HCT116 (cell line): ENCODE results near the gene HSD17B12. TPM values are rescaled to one million over a fixed set of nuclear protein-coding genes. Genes with fewer than 3 reads are reported as not detected.

Experiments used
- ATAC-seq: fragments of 200-7000 bp; cut with Tn5 transposase; 2 replicates; pipeline ENCODE4 v1.9.1; 2020; ENCODE audit warnings: mild to moderate bottlenecking, moderate library complexity
- BruUV-seq: library from RNA; stranded (reverse); fragments of 400-500 nt; replicated peaks from 2 replicates; lab custom pipeline; 2021; lab: Mats Ljungman, UMichigan
- CTCF ChIA-PET: fragments of 300-600 bp; sonication (Branson Sonifier 250); formaldehyde crosslinking; loops from one replicate; lab custom pipeline; 2021; ENCODE audit warnings: antibody characterized with exemption; lab: Charles Lee
- POLR2A ChIA-PET: fragments of 300-600, 350-600 bp; sonication (Branson Sonifier 250); formaldehyde crosslinking; loops from one replicate; lab custom pipeline; 2021; ENCODE audit warnings: antibody characterized with exemption; lab: Charles Lee
- RAD21 ChIA-PET, 2 experiments: fragments of 300-600 bp; sonication (Branson Sonifier 250); formaldehyde crosslinking; loops; one replicate each; lab custom pipeline; 2023; ENCODE audit warnings: low total read pairs in 2 of 2; ENCODE audit not compliant: uncharacterized antibody in 2 of 2, unreplicated experiment in 2 of 2, low non-redundant PET in 1 of 2; lab: Charles Lee
- DNase-seq: peaks from one replicate; pipeline ENCODE4 v3.0.0-alpha.2; 2010; ENCODE audit warnings: low read depth, low spot score
- H2AFZ ChIP-seq: fragments of 200-600 bp; shearing (Covaris generic), sonication (generic); 2 replicates; pipeline ENCODE4 v1.6.1; 2017; ENCODE audit warnings: low read depth, mixed run types, mixed read lengths, antibody characterized with exemption, low read length; ENCODE audit not compliant: poor library complexity, severe bottlenecking
- H3K27ac ChIP-seq: 2 replicates; pipeline ENCODE4 v1.5.1; 2012; ENCODE audit warnings: low read depth, low read length
- H3K27me3 ChIP-seq: fragments of 200-600 bp; sonication (generic); 2 replicates; pipeline ENCODE4 v1.6.1; 2016; ENCODE audit warnings: mixed run types, low read length, mixed read lengths; ENCODE audit not compliant: insufficient read depth
- H3K36me3 ChIP-seq, 2 experiments: fragments of 200-500 bp in 1 of 2; fragments of 200-600 bp in 1 of 2; sonication (Bioruptor generic) in 1 of 2; sonication (generic) in 1 of 2; 2 replicates each; pipeline versions ENCODE4 v1.5.1 to v1.6.1; 2014 to 2016; ENCODE audit warnings: low read length in 2 of 2, inconsistent platforms in 1 of 2, mixed read lengths in 1 of 2, mixed run types in 1 of 2; ENCODE audit not compliant: insufficient read depth in 2 of 2, control insufficient read depth in 1 of 2
- H3K4me1 ChIP-seq, 2 experiments: fragments of 200-600 bp in 1 of 2; sonication (generic) in 1 of 2; 2 replicates each; pipeline versions ENCODE4 v1.5.1 to v1.6.1; 2012 to 2017; ENCODE audit warnings: low read length in 2 of 2, inconsistent platforms in 1 of 2, mild to moderate bottlenecking in 1 of 2, mixed read lengths in 1 of 2, mixed run types in 1 of 2, moderate library complexity in 1 of 2; ENCODE audit not compliant: insufficient read depth in 2 of 2, control insufficient read depth in 1 of 2
- H3K4me2 ChIP-seq: fragments of 200-600 bp; sonication (generic); 2 replicates; pipeline ENCODE4 v1.6.1; 2017; ENCODE audit warnings: mixed run types, low read length, mixed read lengths
- H3K4me3 ChIP-seq, 2 experiments: fragments of 200-600 bp in 1 of 2; sonication (generic) in 1 of 2; replicated peaks in 1 of 2; 2 replicates each; pipeline ENCODE4 v1.5.1; 2011 to 2016; ENCODE audit warnings: low read length in 2 of 2, control low read depth in 1 of 2, low read depth in 1 of 2, mild to moderate bottlenecking in 1 of 2, mixed read lengths in 1 of 2, mixed run types in 1 of 2
- H3K79me2 ChIP-seq: fragments of 200-600 bp; sonication (generic); 2 replicates; pipeline ENCODE4 v1.6.1; 2017; ENCODE audit warnings: mild to moderate bottlenecking, mixed run types, low read length, moderate library complexity, mixed read lengths; ENCODE audit not compliant: insufficient read depth
- H3K9ac ChIP-seq: fragments of 200-600 bp; sonication (generic); 2 replicates; pipeline ENCODE4 v1.6.1; 2016; ENCODE audit warnings: low read length, mixed read lengths
- H3K9me2 ChIP-seq: fragments of 200-600 bp; sonication (generic), shearing (Covaris generic); 2 replicates; pipeline ENCODE4 v1.6.1; 2017; ENCODE audit warnings: mixed run types, mild to moderate bottlenecking, moderate library complexity; ENCODE audit not compliant: insufficient read depth
- H3K9me3 ChIP-seq, 2 experiments: fragments of 200-500 bp in 1 of 2; fragments of 200-600 bp in 1 of 2; sonication (Bioruptor generic) in 1 of 2; sonication (generic) in 1 of 2; 2 replicates each; pipeline ENCODE4 v1.6.1; 2014 to 2017; ENCODE audit warnings: low read length in 2 of 2, mixed read lengths in 2 of 2, inconsistent platforms in 1 of 2, low read depth in 1 of 2, mild to moderate bottlenecking in 1 of 2, mixed run types in 1 of 2, moderate library complexity in 1 of 2; ENCODE audit not compliant: control insufficient read depth in 1 of 2, insufficient read depth in 1 of 2
- H4K20me1 ChIP-seq: fragments of 200-600 bp; sonication (generic), shearing (Covaris generic); 2 replicates; pipeline ENCODE4 v1.6.1; 2017; ENCODE audit warnings: mixed run types, mild to moderate bottlenecking, moderate library complexity; ENCODE audit not compliant: insufficient read depth
- ATF3 ChIP-seq: IDR thresholded peaks from 2 replicates; pipeline ENCODE4 v1.6.1; 2012
- CBX3 ChIP-seq: IDR thresholded peaks from 2 replicates; pipeline ENCODE4 v1.6.1; 2012; ENCODE audit warnings: low read depth
- CEBPB ChIP-seq: IDR thresholded peaks from 2 replicates; pipeline ENCODE4 v1.6.1; 2012; ENCODE audit warnings: low read depth
- ELF1 ChIP-seq: IDR thresholded peaks from 2 replicates; pipeline ENCODE4 v1.6.1; 2012; ENCODE audit warnings: low read depth, borderline replicate concordance
- EZH2 ChIP-seq: fragments of 200-600 bp; sonication (generic); IDR thresholded peaks from 2 replicates; pipeline ENCODE4 v1.6.1; 2017; ENCODE audit warnings: antibody characterized with exemption, mixed run types
- EZH2phosphoT487 ChIP-seq: fragments of 200-600 bp; IDR thresholded peaks from 2 replicates; pipeline ENCODE4 v1.6.1; 2018; ENCODE audit warnings: antibody characterized with exemption, borderline replicate concordance
- FOSL1 ChIP-seq: IDR thresholded peaks from 2 replicates; pipeline ENCODE4 v1.6.1; 2012; ENCODE audit warnings: low read depth
- RAD21 ChIP-seq: IDR thresholded peaks from 2 replicates; pipeline ENCODE4 v1.6.1; 2012; ENCODE audit warnings: low read depth, mild to moderate bottlenecking
- SIN3A ChIP-seq: IDR thresholded peaks from 2 replicates; pipeline ENCODE4 v1.6.1; 2012; ENCODE audit warnings: low read depth
- SP1 ChIP-seq: IDR thresholded peaks from 2 replicates; pipeline ENCODE4 v1.6.1; 2012; ENCODE audit warnings: low read depth
- SRF ChIP-seq: IDR thresholded peaks from 2 replicates; pipeline ENCODE4 v1.6.1; 2012; ENCODE audit warnings: low read depth
- TCF7L2 ChIP-seq: IDR thresholded peaks from 2 replicates; pipeline ENCODE4 v1.7.0; 2011; ENCODE audit warnings: borderline replicate concordance, inconsistent platforms; ENCODE audit not compliant: insufficient read depth, insufficient read length; ENCODE audit errors: extremely low read depth
- ZFX ChIP-seq: fragments of 450-650 bp; IDR thresholded peaks from 2 replicates; pipeline ENCODE4 v1.6.1; 2017
- ZNF274 ChIP-seq: fragments of 200-500 bp; sonication (Bioruptor generic); IDR thresholded peaks from 2 replicates; pipeline ENCODE4 v1.6.1; 2014; ENCODE audit warnings: mild to moderate bottlenecking, low read depth, low read length, inconsistent platforms
- intact Hi-C: fragments of 100-400 bp; cut with micrococcal nuclease; formaldehyde crosslinking; loops from 2 replicates; pipeline ENCODE4 v1.10.0; 2022
- total RNA-seq: library from RNA; stranded (reverse); gene quantifications from one replicate; pipeline ENCODE4 v1.2.1, GENCODE V29; 2021; ENCODE audit not compliant: unreplicated experiment
- TF ChIP-seq, protein P1 (sequence below): IDR thresholded peaks from 2 replicates; pipeline ENCODE4 v1.6.1; 2011; ENCODE audit warnings: mild to moderate bottlenecking, low read length, moderate library complexity; ENCODE audit not compliant: insufficient replicate concordance; ENCODE audit errors: extremely low read depth
- TF ChIP-seq, protein P2 (sequence below): IDR thresholded peaks from 2 replicates; pipeline ENCODE4 v1.6.1; 2012; ENCODE audit warnings: low read depth
- TF ChIP-seq, protein P3 (sequence below), 3 experiments: fragments of 200-600 bp in 1 of 3; sonication (generic) in 1 of 3; IDR thresholded peaks in 2 of 3; conservative IDR thresholded peaks in 1 of 3; 2 replicates each; pipeline ENCODE4 v1.5.1; 2012 to 2017; ENCODE audit warnings: low read depth in 2 of 3, low read length in 2 of 3, antibody characterized with exemption in 1 of 3, borderline replicate concordance in 1 of 3, control low read depth in 1 of 3, mild to moderate bottlenecking in 1 of 3, mixed read lengths in 1 of 3, mixed run types in 1 of 3, moderate library complexity in 1 of 3; ENCODE audit not compliant: insufficient read depth in 1 of 3

Gene HSD17B12
- total RNA-seq, 1 experiment from 2014 or later = 83.7 TPM

- ChIA-PET POLR2A (no interaction called here), RAD21 (no interaction called here), CTCF (no interaction called here)
- TF ChIP-seq, protein P1, sequence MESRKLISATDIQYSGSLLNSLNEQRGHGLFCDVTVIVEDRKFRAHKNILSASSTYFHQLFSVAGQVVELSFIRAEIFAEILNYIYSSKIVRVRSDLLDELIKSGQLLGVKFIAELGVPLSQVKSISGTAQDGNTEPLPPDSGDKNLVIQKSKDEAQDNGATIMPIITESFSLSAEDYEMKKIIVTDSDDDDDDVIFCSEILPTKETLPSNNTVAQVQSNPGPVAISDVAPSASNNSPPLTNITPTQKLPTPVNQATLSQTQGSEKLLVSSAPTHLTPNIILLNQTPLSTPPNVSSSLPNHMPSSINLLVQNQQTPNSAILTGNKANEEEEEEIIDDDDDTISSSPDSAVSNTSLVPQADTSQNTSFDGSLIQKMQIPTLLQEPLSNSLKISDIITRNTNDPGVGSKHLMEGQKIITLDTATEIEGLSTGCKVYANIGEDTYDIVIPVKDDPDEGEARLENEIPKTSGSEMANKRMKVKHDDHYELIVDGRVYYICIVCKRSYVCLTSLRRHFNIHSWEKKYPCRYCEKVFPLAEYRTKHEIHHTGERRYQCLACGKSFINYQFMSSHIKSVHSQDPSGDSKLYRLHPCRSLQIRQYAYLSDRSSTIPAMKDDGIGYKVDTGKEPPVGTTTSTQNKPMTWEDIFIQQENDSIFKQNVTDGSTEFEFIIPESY = no peak
- TF ChIP-seq, protein P2, sequence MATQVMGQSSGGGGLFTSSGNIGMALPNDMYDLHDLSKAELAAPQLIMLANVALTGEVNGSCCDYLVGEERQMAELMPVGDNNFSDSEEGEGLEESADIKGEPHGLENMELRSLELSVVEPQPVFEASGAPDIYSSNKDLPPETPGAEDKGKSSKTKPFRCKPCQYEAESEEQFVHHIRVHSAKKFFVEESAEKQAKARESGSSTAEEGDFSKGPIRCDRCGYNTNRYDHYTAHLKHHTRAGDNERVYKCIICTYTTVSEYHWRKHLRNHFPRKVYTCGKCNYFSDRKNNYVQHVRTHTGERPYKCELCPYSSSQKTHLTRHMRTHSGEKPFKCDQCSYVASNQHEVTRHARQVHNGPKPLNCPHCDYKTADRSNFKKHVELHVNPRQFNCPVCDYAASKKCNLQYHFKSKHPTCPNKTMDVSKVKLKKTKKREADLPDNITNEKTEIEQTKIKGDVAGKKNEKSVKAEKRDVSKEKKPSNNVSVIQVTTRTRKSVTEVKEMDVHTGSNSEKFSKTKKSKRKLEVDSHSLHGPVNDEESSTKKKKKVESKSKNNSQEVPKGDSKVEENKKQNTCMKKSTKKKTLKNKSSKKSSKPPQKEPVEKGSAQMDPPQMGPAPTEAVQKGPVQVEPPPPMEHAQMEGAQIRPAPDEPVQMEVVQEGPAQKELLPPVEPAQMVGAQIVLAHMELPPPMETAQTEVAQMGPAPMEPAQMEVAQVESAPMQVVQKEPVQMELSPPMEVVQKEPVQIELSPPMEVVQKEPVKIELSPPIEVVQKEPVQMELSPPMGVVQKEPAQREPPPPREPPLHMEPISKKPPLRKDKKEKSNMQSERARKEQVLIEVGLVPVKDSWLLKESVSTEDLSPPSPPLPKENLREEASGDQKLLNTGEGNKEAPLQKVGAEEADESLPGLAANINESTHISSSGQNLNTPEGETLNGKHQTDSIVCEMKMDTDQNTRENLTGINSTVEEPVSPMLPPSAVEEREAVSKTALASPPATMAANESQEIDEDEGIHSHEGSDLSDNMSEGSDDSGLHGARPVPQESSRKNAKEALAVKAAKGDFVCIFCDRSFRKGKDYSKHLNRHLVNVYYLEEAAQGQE = no peak
- TF ChIP-seq FOSL1 (no peak), CEBPB (no peak), ZFX (no peak), ELF1 (no peak), SP1 (no peak), SRF (no peak), CBX3 (no peak), SIN3A (no peak), ZNF274 (no peak), TCF7L2 (no peak), ATF3 (no peak), EZH2phosphoT487 (no peak), RAD21 (no peak), EZH2 (no peak)
- TF ChIP-seq, protein P3, sequence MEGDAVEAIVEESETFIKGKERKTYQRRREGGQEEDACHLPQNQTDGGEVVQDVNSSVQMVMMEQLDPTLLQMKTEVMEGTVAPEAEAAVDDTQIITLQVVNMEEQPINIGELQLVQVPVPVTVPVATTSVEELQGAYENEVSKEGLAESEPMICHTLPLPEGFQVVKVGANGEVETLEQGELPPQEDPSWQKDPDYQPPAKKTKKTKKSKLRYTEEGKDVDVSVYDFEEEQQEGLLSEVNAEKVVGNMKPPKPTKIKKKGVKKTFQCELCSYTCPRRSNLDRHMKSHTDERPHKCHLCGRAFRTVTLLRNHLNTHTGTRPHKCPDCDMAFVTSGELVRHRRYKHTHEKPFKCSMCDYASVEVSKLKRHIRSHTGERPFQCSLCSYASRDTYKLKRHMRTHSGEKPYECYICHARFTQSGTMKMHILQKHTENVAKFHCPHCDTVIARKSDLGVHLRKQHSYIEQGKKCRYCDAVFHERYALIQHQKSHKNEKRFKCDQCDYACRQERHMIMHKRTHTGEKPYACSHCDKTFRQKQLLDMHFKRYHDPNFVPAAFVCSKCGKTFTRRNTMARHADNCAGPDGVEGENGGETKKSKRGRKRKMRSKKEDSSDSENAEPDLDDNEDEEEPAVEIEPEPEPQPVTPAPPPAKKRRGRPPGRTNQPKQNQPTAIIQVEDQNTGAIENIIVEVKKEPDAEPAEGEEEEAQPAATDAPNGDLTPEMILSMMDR (IDR thresholded peaks at IDR 0.05 in 2 of 3, conservative IDR thresholded peaks at IDR 0.05 in 1 of 3; ENCODE audit: borderline replicate concordance in 1 of 3, insufficient read depth in 1 of 3, low read depth in 2 of 3, low read length in 2 of 3) = no peak
- Histone ChIP-seq H4K20me1 (no peaks in the 10 kb centered on the region), H3K79me2 (no peaks in the 10 kb centered on the region), H3K4me1 (no peaks in the 10 kb centered on the region), H3K9ac (no peak overlapping the region), H3K4me2 (no peak overlapping the region), H3K9me2 (no peaks in the 10 kb centered on the region), H3K27me3 (no peaks in the 10 kb centered on the region), H3K4me3 (no peak overlapping the region), H3K27ac (no peak overlapping the region), H2AFZ (no peak overlapping the region), H3K9me3 (no peaks in the 10 kb centered on the region), H3K36me3 (no peaks in the 10 kb centered on the region)
- no peak for ATAC-seq
- BruUV-seq = no TSS peak
- intact Hi-C loops = no loop called here
- no peak for DNase-seq
Measured at GRCh38 chr11:43772733-43773132, 92.2 kb downstream of the HSD17B12 start.
